Kidney epithelial cell (primary cell): ENCODE measurements around the gene IBA57. TPM values are rescaled to one million over a fixed set of nuclear protein-coding genes. Genes with fewer than 3 reads are reported as not detected.

Experiments used
- DNase-seq: peaks from one replicate; pipeline ENCODE4 v3.0.0-alpha.2; 2010; ENCODE audit warnings: low read depth
- H3K27me3 ChIP-seq: 2 replicates; pipeline ENCODE4 v1.6.0; 2011; ENCODE audit warnings: low read length; ENCODE audit not compliant: control insufficient read depth, insufficient read depth
- H3K36me3 ChIP-seq: 2 replicates; pipeline ENCODE4 v1.5.1; 2011; ENCODE audit warnings: low read length; ENCODE audit not compliant: control insufficient read depth, insufficient read depth
- H3K4me3 ChIP-seq: 2 replicates; pipeline ENCODE4 v1.5.1; 2011; ENCODE audit warnings: low read depth, mild to moderate bottlenecking, control low read depth, low read length
- CTCF ChIP-seq: IDR thresholded peaks from 2 replicates; pipeline ENCODE4 v1.5.1; 2011; ENCODE audit warnings: mild to moderate bottlenecking, moderate library complexity, low read length, control low read depth, inconsistent platforms; ENCODE audit not compliant: insufficient read depth, poor library complexity, severe bottlenecking
- total RNA-seq: library from RNA; depleted of rRNA; stranded (reverse); fragments of >200 nt; gene quantifications from 2 replicates; pipeline ENCODE4 v1.2.3, GENCODE V29; 2015

The IBA57 gene
- total RNA-seq, 1 donor from 2014 or later, result 7.1 TPM

DNA sequence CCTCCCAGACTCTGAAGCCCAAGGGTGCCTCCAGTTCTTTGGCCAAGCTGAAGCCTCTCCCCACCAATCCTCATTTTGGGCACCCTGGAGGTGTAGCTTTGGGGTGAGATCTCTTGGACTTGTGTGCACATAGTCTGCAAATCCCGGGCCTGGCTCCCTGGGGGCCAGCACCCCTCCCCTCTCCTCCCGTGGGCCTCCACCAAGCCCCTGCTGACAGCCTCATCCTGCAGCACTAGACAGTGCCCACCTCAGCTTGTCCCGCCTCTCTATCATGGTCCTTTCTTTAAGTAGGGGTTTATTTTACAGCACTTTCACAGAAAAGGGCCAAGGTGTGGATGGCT lies 12.7 kb upstream of the IBA57 start:
- no peak for TF ChIP-seq CTCF
- no peak for DNase-seq
- H3K36me3 ChIP-seq, result no peaks in the 10 kb centered on the region
- peaks cover 14% of the 10 kb centered on the region for H3K27me3 ChIP-seq
- H3K4me3 ChIP-seq, result no peak overlapping the region

GRCh38 chr1:228154021-228154669 lies 11.5 kb upstream of the IBA57 start:
- H3K36me3 ChIP-seq, result no peaks in the 10 kb centered on the region
- H3K27me3 ChIP-seq, result peaks cover 25% of the 10 kb centered on the region
- no peak overlapping the region for H3K4me3 ChIP-seq
- DNase-seq, result no peak
- TF ChIP-seq CTCF, result no peak

DNA sequence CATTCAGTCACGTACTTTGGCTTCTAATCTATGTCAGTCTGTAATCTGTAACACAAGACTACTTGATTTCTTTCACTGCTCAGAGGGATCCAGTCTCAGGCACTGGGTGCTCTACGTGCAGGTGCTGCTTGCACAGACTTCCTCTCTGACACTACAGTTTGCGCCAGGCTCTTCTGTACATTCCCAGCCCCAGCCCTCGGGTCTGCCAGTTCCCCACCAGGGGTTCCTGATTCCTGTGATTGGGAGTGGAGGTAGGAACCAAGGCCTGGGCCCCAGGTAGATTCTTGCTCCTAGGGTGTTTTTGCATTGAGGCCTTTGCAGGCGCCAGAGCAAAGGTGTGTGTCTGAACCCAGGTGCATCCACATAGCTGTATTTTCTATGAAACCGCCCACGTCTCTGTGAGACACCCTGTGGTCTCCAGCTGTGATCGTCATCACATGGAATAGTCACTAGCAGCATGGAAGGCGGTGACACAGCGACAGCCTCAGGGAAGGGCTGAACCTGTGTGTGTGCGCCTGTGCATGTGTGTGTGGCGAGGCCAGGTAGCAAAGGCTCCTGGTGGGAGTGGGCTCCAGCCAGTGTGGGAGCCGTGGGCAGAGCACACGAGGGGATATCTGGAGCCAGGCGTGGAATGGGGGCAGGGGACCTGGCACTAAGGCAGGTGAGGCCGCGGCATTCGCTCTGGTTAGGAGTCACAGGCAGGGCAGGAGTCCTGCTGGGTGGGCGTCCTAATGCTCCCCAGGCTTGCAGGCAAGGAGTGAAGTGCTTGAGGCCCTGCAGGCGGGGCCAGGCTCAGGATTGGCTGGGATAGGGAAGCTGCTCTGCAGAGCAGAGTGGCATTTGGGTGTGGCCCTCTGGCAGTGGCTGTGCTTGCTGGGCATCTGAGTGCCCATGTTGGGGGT lies 10.7 kb upstream of the IBA57 start:
- Histone ChIP-seq H3K27me3 (peaks cover 30% of the 10 kb centered on the region), H3K36me3 (no peaks in the 10 kb centered on the region), H3K4me3 (no peak overlapping the region)
- TF ChIP-seq CTCF, result no peak
- DNase-seq, result no peak

DNA sequence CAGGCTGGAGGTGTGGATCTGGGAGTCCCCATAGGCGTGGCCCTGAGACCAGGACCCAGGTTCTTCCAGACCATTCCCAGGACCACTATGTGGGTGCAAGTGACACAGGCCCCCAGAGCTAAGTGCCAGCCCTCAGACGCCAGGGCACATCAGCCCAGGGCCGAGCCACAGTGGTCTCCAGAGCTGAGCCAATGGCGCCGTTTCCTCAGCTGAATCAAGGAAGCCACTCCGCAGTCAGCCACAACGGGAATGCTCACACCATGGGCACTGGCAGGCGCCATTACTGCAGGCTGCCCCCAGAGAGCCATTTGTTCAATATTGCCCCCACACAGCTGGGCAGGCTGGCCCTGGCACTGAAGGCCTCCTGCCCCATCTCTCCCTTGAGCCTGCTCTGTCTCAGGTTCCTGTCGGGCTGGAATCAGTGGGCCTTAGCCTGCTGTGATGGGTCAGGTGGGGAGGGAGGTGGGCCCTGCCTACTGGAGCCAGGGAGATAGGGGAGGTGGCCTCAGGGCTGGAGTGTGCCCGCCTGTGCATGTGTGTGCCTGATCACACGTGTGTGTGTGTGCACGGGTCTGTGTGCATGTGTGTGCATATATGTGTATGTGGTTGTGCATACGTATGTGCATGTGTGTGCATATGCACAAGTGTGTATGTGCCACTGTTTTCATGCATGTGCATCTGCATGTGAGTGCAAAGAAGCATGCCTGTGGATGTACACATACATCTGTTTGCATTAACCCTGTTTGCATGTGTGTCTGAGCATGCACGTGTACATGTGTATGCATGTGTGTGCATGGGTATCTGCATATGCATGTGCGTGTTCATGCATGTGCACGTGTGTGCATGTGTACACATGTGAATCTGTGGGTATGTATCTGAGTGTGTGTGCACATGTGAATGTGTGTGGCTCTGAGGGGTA lies 9.7 kb upstream of the IBA57 start:
- no peak for DNase-seq
- no peaks in the 10 kb centered on the region for H3K36me3 ChIP-seq

DNA sequence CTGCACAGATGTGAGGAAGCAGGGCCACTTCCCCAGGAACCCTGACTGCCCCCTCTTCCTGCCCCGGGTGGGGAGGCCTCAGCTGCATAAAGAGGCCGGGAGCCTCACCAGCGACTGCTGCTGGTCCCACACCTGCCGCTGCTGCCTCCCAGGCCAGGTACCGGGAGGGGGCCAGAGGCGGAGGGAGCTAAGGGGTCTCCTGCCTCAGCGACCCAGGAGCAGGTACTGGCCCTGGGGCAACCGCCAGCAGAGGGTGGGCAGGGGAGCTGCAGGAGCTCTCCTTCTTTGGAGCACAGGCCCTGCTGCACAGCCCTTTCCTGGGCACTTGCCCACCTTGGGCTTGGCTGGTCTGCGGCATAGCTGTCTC lies 9.1 kb upstream of the IBA57 start:
- Histone ChIP-seq H3K36me3 (no peaks in the 10 kb centered on the region), H3K4me3 (no peak overlapping the region), H3K27me3 (peaks cover 37% of the 10 kb centered on the region)
- no peak for DNase-seq
- TF ChIP-seq CTCF, result no peak

More for the DNA sequence above, 9.7 kb upstream of the IBA57 start:
- no peak for TF ChIP-seq CTCF
- H3K27me3 ChIP-seq, result peaks cover 35% of the 10 kb centered on the region
- H3K4me3 ChIP-seq, result no peak overlapping the region
